Measurements from ENCODE around the gene FOXF2.

FOXF2 gene

DNA sequence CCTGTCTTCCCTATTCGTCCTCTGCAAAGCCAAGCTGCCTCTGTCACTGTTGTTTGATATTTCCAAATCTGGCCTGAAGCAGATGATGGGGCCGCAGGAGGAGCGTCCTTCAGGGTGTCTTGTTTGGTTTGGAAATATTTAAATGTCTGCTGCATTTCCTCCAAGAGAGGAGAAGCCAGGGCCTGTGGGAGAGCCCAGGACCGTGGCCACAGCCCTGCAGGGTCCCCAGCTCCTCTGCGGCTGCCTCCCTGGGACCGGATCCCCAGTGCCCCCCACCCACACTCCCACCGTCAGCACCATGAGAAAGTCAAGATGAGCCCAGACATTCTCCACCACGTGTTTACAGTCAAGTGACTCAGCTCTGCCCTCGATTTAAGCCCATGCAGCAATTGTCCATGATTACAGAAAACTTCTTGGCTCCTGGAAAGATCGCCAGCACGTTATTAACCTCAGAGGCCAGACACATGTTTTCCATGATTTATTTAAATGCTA, 18.2 kb downstream of the FOXF2 start:
- DNase-seq (ENCODE audit: low read depth in 2 of 2), result no peak

DNA sequence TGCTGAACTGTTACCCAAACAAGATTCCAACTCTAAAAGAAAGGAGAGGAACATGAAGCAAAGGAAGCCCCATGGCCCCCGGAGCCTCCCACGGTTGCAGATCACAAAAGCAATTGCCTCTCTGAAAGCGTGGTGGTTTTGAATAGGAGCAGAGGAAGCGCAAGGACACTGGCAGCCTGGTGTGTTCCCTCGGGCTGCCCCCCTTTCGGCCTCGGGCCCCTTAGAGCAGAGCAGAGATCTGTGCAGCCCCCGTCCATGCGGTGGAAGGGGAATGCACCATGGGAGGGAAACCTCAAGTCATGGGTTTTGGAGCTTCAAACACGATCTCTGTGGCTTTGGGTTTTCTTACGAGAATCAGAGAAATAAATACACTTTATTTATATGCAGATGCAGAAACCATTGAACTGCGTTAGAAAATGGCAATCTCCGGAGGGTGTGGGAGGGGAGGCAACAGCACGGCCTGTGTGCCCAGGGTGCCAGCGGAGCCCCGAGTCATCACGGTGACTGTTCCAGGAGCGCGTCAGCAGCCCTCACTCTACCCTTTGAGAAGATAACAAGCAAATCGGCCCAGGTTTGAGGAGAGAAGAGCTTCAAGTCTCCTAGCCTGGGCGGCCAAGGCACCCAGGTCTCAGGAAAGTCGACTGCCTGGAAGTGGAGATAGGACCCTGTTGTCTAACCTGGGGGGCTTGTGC, 20.5 kb downstream of the FOXF2 start:
- no peak for DNase-seq (ENCODE audit: low read depth in 2 of 2)

- DNase-seq (ENCODE audit: low read depth in 2 of 2), result no peak
Measured at GRCh38 chr6:1412901-1413300, 23.5 kb downstream of the FOXF2 start.

- DNase-seq (ENCODE audit: low read depth in 2 of 2), result no peak
Measured at GRCh38 chr6:1415416-1416063, 26.2 kb downstream of the FOXF2 start.

GRCh38 chr6:1416191-1416760, 26.9 kb downstream of the FOXF2 start:
- no peak for DNase-seq (ENCODE audit: low read depth in 2 of 2)

DNA sequence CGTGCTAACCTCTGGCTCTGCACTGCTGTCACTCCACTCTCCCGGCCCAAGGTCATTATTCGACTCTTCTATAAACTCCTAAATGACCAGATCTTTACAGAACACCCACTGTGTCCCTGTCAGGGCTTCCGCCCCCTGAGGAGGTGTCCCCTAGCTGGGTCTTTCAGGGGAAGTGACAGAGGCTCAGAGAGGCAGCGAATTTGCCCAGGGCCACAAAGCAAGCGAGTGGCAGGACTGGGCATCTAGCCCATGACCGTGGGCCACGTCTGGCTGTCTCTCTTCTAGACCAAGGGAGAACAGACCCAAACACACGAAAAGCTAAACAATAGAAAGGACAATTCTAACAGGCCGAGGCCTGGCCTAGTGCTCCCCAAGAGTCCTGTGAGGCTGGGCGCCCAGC, 27.4 kb downstream of the FOXF2 start:
- DNase-seq (ENCODE audit: low read depth in 2 of 2), result no peak

DNA sequence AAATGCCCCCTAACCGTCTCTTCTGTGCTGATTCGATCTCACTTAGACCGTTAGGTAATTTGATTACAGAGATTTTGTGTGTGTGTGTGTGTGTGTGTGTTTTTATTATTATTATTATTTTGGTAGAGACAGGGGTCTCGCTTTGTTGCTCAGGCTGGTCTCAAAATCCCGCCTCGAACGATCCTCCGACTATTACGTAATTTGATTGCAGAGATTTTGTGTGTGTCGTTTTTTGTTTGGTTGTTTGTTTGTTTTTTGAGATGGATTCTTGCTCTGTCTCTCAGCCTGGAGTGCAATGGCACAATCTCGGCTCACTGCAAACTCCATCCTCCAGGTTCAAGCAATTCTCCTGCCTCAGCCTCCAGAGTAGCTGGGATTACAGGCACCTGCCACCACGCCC, 28.3 kb downstream of the FOXF2 start:
- no peak for DNase-seq (ENCODE audit: low read depth in 2 of 2)

DNA sequence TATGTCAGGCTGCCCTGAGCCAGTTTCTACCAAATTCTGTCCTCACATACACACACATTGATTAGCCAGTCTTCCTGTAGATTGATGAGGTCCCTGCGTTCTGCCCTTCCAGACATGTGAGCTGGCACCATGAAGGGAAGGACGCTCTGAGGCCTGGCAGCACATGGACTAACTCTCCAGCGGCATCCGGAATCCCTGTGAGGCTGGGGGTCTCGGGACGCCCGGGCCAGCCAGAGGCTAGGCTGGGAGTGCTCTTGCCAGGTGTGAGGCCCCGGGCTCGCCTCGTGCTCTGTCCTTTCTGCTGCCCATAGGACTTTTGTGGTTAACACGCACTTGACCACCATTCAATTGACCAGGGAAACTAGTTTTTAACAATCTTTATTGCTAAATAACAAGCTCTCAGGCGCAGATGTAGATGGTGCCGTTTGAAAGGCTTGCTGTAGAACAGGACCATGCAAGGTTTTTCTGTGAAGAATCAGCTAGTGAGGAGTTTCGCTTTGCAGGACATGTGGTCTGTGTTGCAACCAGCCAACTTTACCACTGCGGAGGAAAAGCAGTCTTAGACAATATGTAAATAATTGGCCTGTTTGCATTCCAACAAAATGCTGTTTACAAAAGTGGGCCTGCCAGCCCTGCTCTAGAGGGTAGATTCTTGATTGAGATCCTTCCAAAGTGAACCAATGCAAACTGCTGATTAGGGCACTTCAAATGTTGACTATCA, 29.3 kb downstream of the FOXF2 start:
- no peak for DNase-seq (ENCODE audit: low read depth in 2 of 2)

DNA sequence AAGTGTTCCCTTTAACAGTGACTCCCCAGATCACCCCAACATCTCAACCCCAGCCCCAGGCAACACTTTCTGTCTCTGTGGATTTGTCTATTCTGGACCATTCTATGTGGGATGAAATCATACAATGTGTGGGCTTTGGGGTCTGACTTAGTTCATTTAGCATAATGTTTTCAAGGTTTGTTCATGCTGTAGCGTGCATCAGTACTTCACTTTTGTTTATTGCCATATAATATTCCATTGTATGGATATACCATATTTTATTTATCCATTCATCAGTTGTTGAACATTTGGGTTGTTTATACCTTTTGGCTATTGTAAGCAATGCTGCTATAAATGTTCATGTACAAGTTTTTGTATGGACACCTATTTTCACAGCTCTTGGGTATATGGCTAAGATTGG, 31.0 kb downstream of the FOXF2 start:
- no peak for DNase-seq (ENCODE audit: low read depth in 2 of 2)

- no peak for DNase-seq (ENCODE audit: low read depth in 2 of 2)
Measured at GRCh38 chr6:1422290-1422689, 32.9 kb downstream of the FOXF2 start.

GRCh38 chr6:1423578-1423977, 34.2 kb downstream of the FOXF2 start:
- no peak for DNase-seq (ENCODE audit: low read depth in 2 of 2)

DNA sequence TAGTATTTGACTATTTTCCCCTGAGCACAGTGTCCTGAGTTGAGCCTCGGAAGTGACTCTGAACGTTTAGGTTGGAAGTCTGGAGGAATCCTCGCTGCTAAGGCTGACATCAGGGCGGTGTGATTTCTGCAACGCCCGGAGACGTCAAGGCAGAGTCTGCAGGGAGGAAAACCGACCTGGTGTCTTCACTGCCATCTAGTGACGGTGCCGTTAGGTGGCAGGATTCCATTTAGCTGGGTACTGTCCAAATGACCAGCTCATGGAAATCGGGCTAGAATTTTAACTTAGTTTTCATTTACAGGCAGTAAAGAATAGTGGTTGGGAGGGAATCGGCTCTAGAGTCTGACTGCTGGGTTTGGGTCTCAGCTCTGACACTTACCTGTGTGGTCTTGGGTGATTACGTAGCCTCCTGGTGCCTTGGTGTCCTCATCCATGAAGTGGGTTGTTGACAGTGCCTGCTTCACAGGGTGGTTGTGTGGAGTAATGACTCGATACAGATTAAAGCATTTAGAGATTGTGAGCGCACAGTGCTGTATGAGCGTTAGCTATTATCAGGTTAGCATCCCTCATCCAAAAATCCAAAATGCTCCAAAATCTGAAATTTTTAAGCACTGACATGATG, 35.0 kb downstream of the FOXF2 start:
- peak in 1 of 2 donors; percentile 12 for DNase-seq (ENCODE audit: low read depth in 2 of 2)

DNA sequence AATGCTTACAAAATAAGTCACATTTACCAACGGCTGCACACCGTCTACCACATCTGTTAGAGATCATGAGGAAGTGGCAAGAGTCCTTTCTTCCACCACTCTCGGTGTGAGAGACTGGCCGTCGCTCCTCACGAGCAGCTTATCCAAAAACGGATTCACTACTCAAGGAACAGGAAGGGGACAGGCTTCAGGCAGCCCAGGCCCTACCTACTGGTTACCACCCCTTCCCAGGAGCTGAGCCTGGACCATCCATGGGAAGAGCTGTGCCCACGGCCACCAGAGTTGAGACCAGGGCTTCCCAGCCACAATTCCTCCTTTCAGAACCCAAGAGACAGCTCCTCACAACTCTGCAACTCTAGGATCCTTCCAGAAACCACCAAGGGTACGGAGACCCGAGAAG, 37.0 kb downstream of the FOXF2 start:
- no peak for DNase-seq (ENCODE audit: low read depth in 2 of 2)

DNA sequence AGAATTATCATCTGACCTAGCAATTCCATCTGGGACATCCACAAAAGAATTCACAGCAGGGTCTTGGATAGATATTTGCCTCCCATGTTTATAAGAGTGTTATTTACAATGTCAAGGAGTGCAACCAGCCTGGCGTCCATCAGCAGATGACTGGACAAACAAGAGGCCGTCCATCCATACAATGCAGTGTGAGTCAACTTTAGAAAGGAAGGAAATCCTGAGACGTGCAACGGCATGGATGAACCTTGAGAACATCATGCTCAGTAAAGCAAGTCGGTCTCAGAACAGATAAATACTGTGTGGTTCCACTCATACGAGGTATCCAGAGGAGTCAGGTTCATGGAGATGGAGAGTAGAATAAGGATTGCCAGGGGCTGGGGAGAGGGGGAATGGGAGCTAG, 46.4 kb downstream of the FOXF2 start:
- DNase-seq (ENCODE audit: low read depth in 2 of 2), result no peak

- peak; percentile 7 to 37 for DNase-seq (ENCODE audit: low read depth in 2 of 2)
Measured at GRCh38 chr6:1436334-1437306, 47.2 kb downstream of the FOXF2 start.

DNA sequence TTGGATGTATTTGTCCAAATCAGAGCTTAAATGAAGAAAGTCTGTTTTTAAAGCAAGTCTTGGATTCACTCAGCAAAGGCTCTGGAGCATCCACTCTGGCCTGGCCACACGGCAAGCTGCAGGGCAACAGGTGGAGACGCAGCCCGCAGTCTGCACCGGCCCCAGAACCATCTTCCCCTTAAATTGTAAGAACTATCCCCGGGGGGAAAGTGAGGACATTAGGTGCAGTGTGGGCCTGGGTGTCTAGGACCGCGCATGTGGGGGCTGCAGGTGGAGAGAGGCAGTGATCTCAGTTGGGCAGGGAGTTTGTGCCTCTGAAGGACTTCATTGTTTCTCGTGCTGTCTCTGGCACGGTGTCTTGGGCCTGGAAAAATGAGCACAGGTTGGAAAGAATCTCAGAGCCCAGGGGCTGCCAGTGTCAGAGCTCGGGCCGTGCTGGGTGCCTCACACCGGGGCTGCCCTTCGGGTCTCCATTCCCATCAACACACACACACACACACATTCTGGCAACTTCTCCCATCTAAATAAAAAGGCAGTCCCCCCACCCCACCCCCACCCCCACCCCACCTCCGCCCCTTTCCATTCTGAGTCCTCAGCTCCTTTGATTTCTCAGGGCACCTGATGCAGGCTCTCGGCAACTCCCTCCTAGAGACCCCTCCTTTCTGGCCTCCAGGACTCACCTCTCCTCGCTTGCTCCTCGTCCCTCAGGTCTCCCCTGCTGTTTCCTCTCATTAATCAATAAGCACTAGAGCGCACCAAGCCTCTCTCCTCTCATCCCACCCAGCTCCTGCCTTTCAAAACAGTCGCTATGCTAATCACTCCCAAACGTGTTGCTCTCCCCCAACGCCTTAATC, 48.4 kb downstream of the FOXF2 start:
- DNase-seq (ENCODE audit: low read depth in 2 of 2), result no peak

DNA sequence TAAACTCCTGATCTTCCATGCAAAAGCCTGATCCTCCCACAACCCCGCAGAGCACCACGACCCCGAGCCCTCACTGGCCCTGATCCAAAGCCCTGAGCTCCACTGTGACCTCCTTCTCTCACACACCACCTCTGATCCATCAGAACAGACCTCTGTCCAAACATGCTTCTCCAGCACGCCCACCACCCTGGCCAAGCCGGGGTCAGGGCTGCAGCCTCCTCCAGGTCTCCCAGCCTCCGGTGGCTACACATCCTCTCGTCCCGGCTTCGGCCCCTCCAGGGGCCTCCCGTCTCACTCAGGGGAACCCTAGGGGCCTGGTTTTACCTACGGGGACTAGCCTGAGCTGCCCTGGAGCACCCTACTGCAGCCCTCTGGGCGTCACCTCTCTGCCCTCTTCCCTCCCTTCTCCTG, 49.1 kb downstream of the FOXF2 start:
- no peak for DNase-seq (ENCODE audit: low read depth in 2 of 2)

DNA sequence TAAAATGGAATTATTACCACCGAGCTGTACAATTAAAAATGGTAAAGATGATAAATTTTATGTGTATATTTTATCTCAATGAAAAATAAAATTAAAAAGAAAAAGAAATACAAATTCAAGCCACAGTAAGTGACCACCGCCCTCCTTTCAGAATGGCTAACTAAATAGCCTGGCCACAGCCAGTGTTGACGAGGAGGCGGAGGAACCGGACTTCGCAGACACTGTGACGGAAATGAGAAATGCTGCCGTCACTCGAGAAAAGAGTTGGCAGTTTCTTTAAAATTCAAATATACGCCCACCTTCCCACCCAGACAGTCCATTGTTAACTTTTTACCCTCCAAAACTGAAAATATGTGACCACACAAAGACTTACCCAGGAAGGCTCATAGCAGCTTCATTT, 50.0 kb downstream of the FOXF2 start:
- DNase-seq (ENCODE audit: low read depth in 2 of 2), result no peak

DNA sequence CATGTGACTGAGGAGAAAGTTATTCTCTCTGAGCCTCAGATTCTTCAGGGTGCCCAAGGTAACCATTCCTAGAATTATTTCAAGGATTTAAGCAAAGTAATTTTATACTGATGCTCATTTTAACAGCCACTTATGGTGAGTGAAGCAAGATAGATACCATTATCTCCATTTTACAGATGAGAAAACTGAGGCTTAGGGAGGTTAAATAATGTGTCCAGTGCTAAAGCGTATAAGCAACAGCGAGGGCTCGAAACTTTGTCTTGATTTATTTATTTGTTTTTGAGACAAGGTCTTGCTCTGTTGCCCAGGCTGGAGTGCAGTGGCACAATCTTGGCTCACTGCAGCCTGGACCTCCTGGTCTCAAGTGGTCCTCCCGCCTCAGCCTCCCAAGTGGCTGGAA, 53.6 kb downstream of the FOXF2 start:
- DNase-seq (ENCODE audit: low read depth in 2 of 2), result no peak
